MM.1S (cell line): ENCODE data around the gene SNX2.

ENCODE experiments used
- DNase-seq: peaks from one replicate; pipeline ENCODE4 v3.0.0-alpha.2; 2015
- H2AFZ ChIP-seq: fragments of 300-600 bp; sonication (generic); 2 replicates; pipeline ENCODE4 v1.6.0; 2016; ENCODE audit warnings: antibody characterized with exemption, low read length
- H3F3A ChIP-seq: fragments of 300-600 bp; sonication (generic); 2 replicates; pipeline ENCODE4 v1.6.1; 2016; ENCODE audit warnings: mild to moderate bottlenecking, antibody characterized with exemption, low read length, moderate library complexity, mixed read lengths; ENCODE audit not compliant: insufficient read depth
- H3K27ac ChIP-seq: fragments of 300-600 bp; sonication (generic); 2 replicates; pipeline ENCODE4 v1.5.1; 2016; ENCODE audit warnings: mild to moderate bottlenecking, low read length
- H3K27me3 ChIP-seq: fragments of 300-600 bp; sonication (generic); replicated peaks from 2 replicates; pipeline ENCODE4 v1.6.0; 2016; ENCODE audit warnings: low read length; ENCODE audit not compliant: insufficient read depth
- H3K36me3 ChIP-seq: fragments of 300-600 bp; sonication (generic); replicated peaks from 2 replicates; pipeline ENCODE4 v1.6.1; 2016; ENCODE audit warnings: mild to moderate bottlenecking, low read length, mixed read lengths; ENCODE audit not compliant: insufficient read depth
- H3K4me1 ChIP-seq: fragments of 300-600 bp; sonication (generic); 2 replicates; pipeline ENCODE4 v1.6.1; 2016; ENCODE audit warnings: low read length, mixed read lengths
- H3K4me2 ChIP-seq: fragments of 300-600 bp; sonication (generic); 2 replicates; pipeline ENCODE4 v1.6.0; 2016; ENCODE audit warnings: low read depth, low read length
- H3K4me3 ChIP-seq: fragments of 300-600 bp; sonication (generic); 2 replicates; pipeline ENCODE4 v1.5.1; 2016; ENCODE audit warnings: low read length, mixed read lengths
- H3K79me2 ChIP-seq: fragments of 300-600 bp; sonication (generic); 2 replicates; pipeline ENCODE4 v1.6.1; 2016; ENCODE audit warnings: mixed run types, low read length, mixed read lengths
- H3K9ac ChIP-seq: fragments of 300-600 bp; sonication (generic); 2 replicates; pipeline ENCODE4 v1.6.1; 2016; ENCODE audit warnings: low read length, mixed read lengths
- H3K9me2 ChIP-seq: fragments of 300-600 bp; sonication (generic); replicated peaks from 2 replicates; pipeline ENCODE4 v1.6.1; 2016; ENCODE audit warnings: mild to moderate bottlenecking, low read length, mixed read lengths; ENCODE audit not compliant: insufficient read depth
- H3K9me3 ChIP-seq: fragments of 300-600 bp; sonication (generic); replicated peaks from 2 replicates; pipeline ENCODE4 v1.6.1; 2016; ENCODE audit warnings: mild to moderate bottlenecking, low read length, mixed read lengths; ENCODE audit not compliant: insufficient read depth
- H4K20me1 ChIP-seq: fragments of 300-600 bp; sonication (generic); 2 replicates; pipeline ENCODE4 v1.6.1; 2016; ENCODE audit warnings: mild to moderate bottlenecking, low read length, moderate library complexity, mixed read lengths; ENCODE audit not compliant: insufficient read depth
- EZH2 ChIP-seq: fragments of 300-600 bp; sonication (generic); optimal IDR thresholded peaks from 2 replicates; pipeline ENCODE3; 2017; ENCODE audit warnings: low read depth, mild to moderate bottlenecking, antibody characterized with exemption, low read length, mixed read lengths
- EZH2phosphoT487 ChIP-seq: fragments of 300-600 bp; sonication (generic); IDR thresholded peaks from 2 replicates; pipeline ENCODE4 v1.6.1; 2018; ENCODE audit warnings: antibody characterized with exemption, low read length
- TF ChIP-seq, protein P1 (sequence below): fragments of 300-600 bp; sonication (generic); IDR thresholded peaks from 2 replicates; pipeline ENCODE4 v1.5.1; 2016; ENCODE audit warnings: antibody characterized with exemption, low read length, mixed read lengths

The SNX2 gene

DNA sequence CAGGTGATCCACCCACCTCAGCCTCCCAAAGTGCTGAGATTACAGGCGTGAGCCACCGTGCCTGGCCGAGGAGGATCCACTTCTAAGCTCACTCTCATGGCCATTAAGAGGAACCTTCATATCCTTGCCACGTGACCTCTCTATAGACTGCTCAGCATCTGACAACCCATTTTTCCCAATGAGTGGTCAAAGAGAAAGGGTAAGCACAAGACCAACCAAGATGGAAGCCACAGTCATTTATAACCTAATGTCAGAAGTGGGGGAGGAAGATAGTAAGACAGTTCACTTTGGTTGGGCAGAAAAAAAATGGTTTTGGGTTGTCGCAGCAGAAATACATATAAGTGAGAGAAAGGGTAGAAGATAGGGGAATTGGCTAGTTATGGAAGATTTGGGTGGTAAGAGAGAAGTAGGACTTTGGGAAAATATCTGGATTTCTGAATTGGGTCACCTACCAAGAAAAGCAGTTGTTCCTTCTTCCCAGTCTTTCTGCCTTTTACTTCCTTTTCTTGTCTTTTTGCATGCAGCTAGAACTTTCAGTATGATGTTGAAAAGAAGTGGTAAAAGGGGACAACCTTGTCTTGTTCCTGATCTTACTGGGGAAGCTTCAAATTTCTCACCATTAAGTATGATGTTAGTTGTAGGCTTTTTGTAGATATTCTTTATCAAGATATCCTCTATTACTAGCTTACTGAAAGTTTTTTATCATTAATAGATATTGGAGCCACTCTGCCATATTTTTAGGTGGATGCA, 15.6 kb downstream of the SNX2 start:
- Histone ChIP-seq H3K27ac (no peak overlapping the region), H4K20me1 (no peaks in the 10 kb centered on the region), H3K9me3 (no peaks in the 10 kb centered on the region), H3K9ac (no peak overlapping the region), H3K36me3 (no peaks in the 10 kb centered on the region), H3F3A (no peaks in the 10 kb centered on the region), H2AFZ (no peak overlapping the region), H3K4me1 (no peaks in the 10 kb centered on the region), H3K4me3 (no peak overlapping the region), H3K9me2 (no peaks in the 10 kb centered on the region), H3K79me2 (peaks cover 80% of the 10 kb centered on the region), H3K4me2 (no peak overlapping the region), H3K27me3 (no peaks in the 10 kb centered on the region)
- DNase-seq, result no peak
- TF ChIP-seq, protein P1, sequence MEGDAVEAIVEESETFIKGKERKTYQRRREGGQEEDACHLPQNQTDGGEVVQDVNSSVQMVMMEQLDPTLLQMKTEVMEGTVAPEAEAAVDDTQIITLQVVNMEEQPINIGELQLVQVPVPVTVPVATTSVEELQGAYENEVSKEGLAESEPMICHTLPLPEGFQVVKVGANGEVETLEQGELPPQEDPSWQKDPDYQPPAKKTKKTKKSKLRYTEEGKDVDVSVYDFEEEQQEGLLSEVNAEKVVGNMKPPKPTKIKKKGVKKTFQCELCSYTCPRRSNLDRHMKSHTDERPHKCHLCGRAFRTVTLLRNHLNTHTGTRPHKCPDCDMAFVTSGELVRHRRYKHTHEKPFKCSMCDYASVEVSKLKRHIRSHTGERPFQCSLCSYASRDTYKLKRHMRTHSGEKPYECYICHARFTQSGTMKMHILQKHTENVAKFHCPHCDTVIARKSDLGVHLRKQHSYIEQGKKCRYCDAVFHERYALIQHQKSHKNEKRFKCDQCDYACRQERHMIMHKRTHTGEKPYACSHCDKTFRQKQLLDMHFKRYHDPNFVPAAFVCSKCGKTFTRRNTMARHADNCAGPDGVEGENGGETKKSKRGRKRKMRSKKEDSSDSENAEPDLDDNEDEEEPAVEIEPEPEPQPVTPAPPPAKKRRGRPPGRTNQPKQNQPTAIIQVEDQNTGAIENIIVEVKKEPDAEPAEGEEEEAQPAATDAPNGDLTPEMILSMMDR, result no peak
- TF ChIP-seq EZH2phosphoT487 (no peak), EZH2 (no peak)

DNA sequence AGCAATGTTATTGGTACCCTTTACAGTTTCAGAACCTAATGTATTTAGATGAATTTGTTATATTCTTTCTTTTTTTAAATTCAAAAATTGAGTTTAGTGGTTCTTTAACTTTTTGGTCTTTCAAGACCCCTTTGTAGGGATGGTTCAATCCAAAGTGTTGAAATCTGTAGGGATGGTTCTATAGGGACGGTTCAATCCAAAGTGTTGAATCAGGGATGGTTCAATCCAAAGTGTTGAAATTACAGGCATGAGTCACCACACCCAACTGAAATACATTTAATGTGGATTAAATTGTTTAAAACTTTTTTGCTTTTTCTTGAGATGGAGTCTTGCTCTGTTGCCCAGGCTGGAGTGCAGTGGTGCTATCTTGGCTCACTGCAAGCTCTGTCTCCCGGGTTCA, 30.6 kb downstream of the SNX2 start:
- Histone ChIP-seq H3K9me3 (no peaks in the 10 kb centered on the region), H3F3A (no peaks in the 10 kb centered on the region), H3K27ac (no peak overlapping the region), H2AFZ (no peak overlapping the region), H3K4me3 (no peak overlapping the region), H3K4me1 (no peaks in the 10 kb centered on the region), H3K4me2 (no peak overlapping the region), H3K9ac (no peak overlapping the region), H3K9me2 (no peaks in the 10 kb centered on the region), H3K79me2 (no peaks in the 10 kb centered on the region), H3K27me3 (no peaks in the 10 kb centered on the region), H4K20me1 (no peaks in the 10 kb centered on the region), H3K36me3 (no peaks in the 10 kb centered on the region; the same call in 1 of the 2 replicates)
- TF ChIP-seq EZH2 (no peak), EZH2phosphoT487 (no peak)
- TF ChIP-seq, protein P1, result no peak
- no peak for DNase-seq

DNA sequence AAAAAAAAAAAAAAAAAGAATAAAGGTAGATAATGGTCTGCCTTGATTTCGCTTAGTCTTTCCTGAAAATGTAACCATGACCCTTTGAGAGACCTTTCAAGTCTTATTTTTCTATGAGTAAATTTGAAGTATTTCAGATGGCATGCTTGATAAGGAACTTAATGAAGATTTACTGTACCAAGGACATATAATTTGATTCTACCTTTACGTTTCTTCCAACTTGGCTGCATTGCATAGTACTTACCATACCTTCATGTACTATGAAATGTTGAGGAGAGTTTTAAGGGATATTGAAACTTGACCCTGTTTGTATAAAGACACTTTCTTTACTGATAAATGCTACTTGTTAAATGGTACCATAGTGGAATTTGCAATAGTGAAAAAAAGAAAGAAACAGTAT, 35.5 kb downstream of the SNX2 start:
- Histone ChIP-seq H3K4me2 (no peak overlapping the region), H3K9ac (no peak overlapping the region), H3K9me2 (no peaks in the 10 kb centered on the region), H3K79me2 (no peaks in the 10 kb centered on the region), H3K27ac (no peak overlapping the region), H3K4me1 (no peaks in the 10 kb centered on the region), H3K36me3 (no peaks in the 10 kb centered on the region; the same call in 1 of the 2 replicates), H3K27me3 (no peaks in the 10 kb centered on the region), H3K4me3 (no peak overlapping the region), H4K20me1 (no peaks in the 10 kb centered on the region), H2AFZ (no peak overlapping the region), H3F3A (no peaks in the 10 kb centered on the region), H3K9me3 (no peaks in the 10 kb centered on the region)
- TF ChIP-seq, protein P1, result no peak
- TF ChIP-seq EZH2phosphoT487 (no peak), EZH2 (no peak)
- DNase-seq, result no peak
